Measurements from ENCODE around the gene DICER1.

Gene DICER1

GRCh38 chr14:95043732-95044462 is 113.4 kb downstream of the DICER1 start:
- no peak for DNase-seq (ENCODE audit: low read depth)
- TF ChIP-seq CTCF (IDR thresholded peaks at IDR 0.05; ENCODE audit: low read depth, low read length, missing control alignments): no peak
- H3K4me3 ChIP-seq (ENCODE audit: low read depth, low read length): no peak overlapping the region
- in situ Hi-C loops (cut with HindIII; ENCODE audit: low sequenced_read_pairs): no loop called here

- no peak overlapping the region for H3K4me3 ChIP-seq (ENCODE audit: low read depth, low read length)
- no peak for DNase-seq (ENCODE audit: low read depth)
- in situ Hi-C loops (cut with HindIII; ENCODE audit: low sequenced_read_pairs): no loop called here
- TF ChIP-seq CTCF (IDR thresholded peaks at IDR 0.05; ENCODE audit: low read depth, low read length, missing control alignments): no peak
Observed at GRCh38 chr14:95043314-95043713, 114.0 kb downstream of the DICER1 start.

GRCh38 chr14:95041477-95042020 is 115.8 kb downstream of the DICER1 start:
- in situ Hi-C loops (cut with HindIII; ENCODE audit: low sequenced_read_pairs): no loop called here
- no peak for DNase-seq (ENCODE audit: low read depth)
- H3K4me3 ChIP-seq (ENCODE audit: low read depth, low read length): no peak overlapping the region
- TF ChIP-seq CTCF (IDR thresholded peaks at IDR 0.05; ENCODE audit: low read depth, low read length, missing control alignments): no peak

- no peak for TF ChIP-seq CTCF (IDR thresholded peaks at IDR 0.05; ENCODE audit: low read depth, low read length, missing control alignments)
- DNase-seq (ENCODE audit: low read depth): no peak
- no peak overlapping the region for H3K4me3 ChIP-seq (ENCODE audit: low read depth, low read length)
- in situ Hi-C loops (cut with HindIII; ENCODE audit: low sequenced_read_pairs): no loop called here
Observed at GRCh38 chr14:95040708-95041476, 116.4 kb downstream of the DICER1 start.

GRCh38 chr14:95039993-95040348 is 117.4 kb downstream of the DICER1 start:
- no peak for TF ChIP-seq CTCF (IDR thresholded peaks at IDR 0.05; ENCODE audit: low read depth, low read length, missing control alignments)
- no peak overlapping the region for H3K4me3 ChIP-seq (ENCODE audit: low read depth, low read length)
- no peak for DNase-seq (ENCODE audit: low read depth)
- in situ Hi-C loops (cut with HindIII; ENCODE audit: low sequenced_read_pairs): no loop called here

GRCh38 chr14:95039259-95039992 is 117.9 kb downstream of the DICER1 start:
- in situ Hi-C loops (cut with HindIII; ENCODE audit: low sequenced_read_pairs): no loop called here
- TF ChIP-seq CTCF (IDR thresholded peaks at IDR 0.05; ENCODE audit: low read depth, low read length, missing control alignments): no peak
- no peak overlapping the region for H3K4me3 ChIP-seq (ENCODE audit: low read depth, low read length)
- DNase-seq (ENCODE audit: low read depth): no peak
